Neural cell (in vitro differentiated cells): ENCODE data around the gene LRRC9. TPM values are rescaled to one million over a fixed set of nuclear protein-coding genes. Genes with fewer than 3 reads are reported as not detected.

Experiments
- H2AFZ ChIP-seq: fragments of 200-600, 300-800 bp; sonication (generic), shearing (Covaris generic); 2 replicates; pipeline ENCODE4 v1.6.0; 2014; ENCODE audit warnings: low read depth, mild to moderate bottlenecking, antibody characterized with exemption, low read length, moderate library complexity
- H3F3A ChIP-seq: fragments of 200-600 bp; shearing (Covaris generic); 2 replicates; pipeline ENCODE4 v1.6.1; 2016; ENCODE audit warnings: mild to moderate bottlenecking, moderate library complexity, mixed read lengths, antibody characterized with exemption, low read length; ENCODE audit not compliant: insufficient read depth, poor library complexity, severe bottlenecking
- H3K27ac ChIP-seq: fragments of 200-600, 300-800 bp; sonication (generic), shearing (Covaris generic); 2 replicates; pipeline ENCODE4 v1.5.1; 2014; ENCODE audit warnings: mild to moderate bottlenecking, low read length, moderate library complexity
- H3K27me3 ChIP-seq: fragments of 300-800, 200-600 bp; sonication (generic), shearing (Covaris generic); 2 replicates; pipeline ENCODE4 v1.6.0; 2014; ENCODE audit warnings: mild to moderate bottlenecking, low read depth, low read length, moderate library complexity; ENCODE audit not compliant: insufficient read depth
- H3K36me3 ChIP-seq: fragments of 300-800, 200-600 bp; sonication (generic), shearing (Covaris generic); 2 replicates; pipeline ENCODE4 v1.5.1; 2014; ENCODE audit warnings: mild to moderate bottlenecking, antibody characterized with exemption, low read length, moderate library complexity; ENCODE audit not compliant: insufficient read depth
- H3K4me2 ChIP-seq: fragments of 300-800, 200-600 bp; sonication (generic), shearing (Covaris generic); 2 replicates; pipeline ENCODE4 v1.6.0; 2014; ENCODE audit warnings: mild to moderate bottlenecking, low read length
- H3K4me3 ChIP-seq: fragments of 300-800, 200-600 bp; sonication (generic), shearing (Covaris generic); 2 replicates; pipeline ENCODE4 v1.5.1; 2014; ENCODE audit warnings: mild to moderate bottlenecking, low read length, moderate library complexity
- H3K79me2 ChIP-seq: fragments of 200-600 bp; shearing (Covaris generic); replicated peaks from 2 replicates; pipeline ENCODE4 v1.6.0; 2014; ENCODE audit warnings: mild to moderate bottlenecking, low read length, moderate library complexity; ENCODE audit not compliant: insufficient read depth
- H3K9ac ChIP-seq: fragments of 300-800, 200-600 bp; sonication (generic), shearing (Covaris generic); 2 replicates; pipeline ENCODE4 v1.6.1; 2016; ENCODE audit warnings: mild to moderate bottlenecking, low read length, mixed read lengths
- H3K9me2 ChIP-seq: fragments of 200-600 bp; shearing (Covaris generic); 2 replicates; pipeline ENCODE4 v1.6.1; 2016; ENCODE audit warnings: mild to moderate bottlenecking, low read length, mixed read lengths; ENCODE audit not compliant: insufficient read depth
- H3K9me3 ChIP-seq: fragments of 200-600, 300-800 bp; sonication (generic), shearing (Covaris generic); 2 replicates; pipeline ENCODE4 v1.6.1; 2016; ENCODE audit warnings: mild to moderate bottlenecking, mixed run types, low read length, moderate library complexity, mixed read lengths
- H4K20me1 ChIP-seq: fragments of 200-600 bp; shearing (Covaris generic); 2 replicates; pipeline ENCODE4 v1.6.1; 2016; ENCODE audit warnings: mild to moderate bottlenecking, mixed run types; ENCODE audit not compliant: insufficient read depth
- polyA plus RNA-seq: library from polyadenylated mRNA; depleted of rRNA; stranded (reverse); fragments of >200 nt; gene quantifications from 2 replicates; pipeline ENCODE4 v1.2.3, GENCODE V29; 2014
- TF ChIP-seq, protein P1 (sequence below): IDR thresholded peaks from 2 replicates; pipeline ENCODE4 v1.6.1; 2012; ENCODE audit warnings: borderline replicate concordance

LRRC9 gene
- polyA plus RNA-seq, 1 donor from 2014 or later: 1.3 TPM

DNA sequence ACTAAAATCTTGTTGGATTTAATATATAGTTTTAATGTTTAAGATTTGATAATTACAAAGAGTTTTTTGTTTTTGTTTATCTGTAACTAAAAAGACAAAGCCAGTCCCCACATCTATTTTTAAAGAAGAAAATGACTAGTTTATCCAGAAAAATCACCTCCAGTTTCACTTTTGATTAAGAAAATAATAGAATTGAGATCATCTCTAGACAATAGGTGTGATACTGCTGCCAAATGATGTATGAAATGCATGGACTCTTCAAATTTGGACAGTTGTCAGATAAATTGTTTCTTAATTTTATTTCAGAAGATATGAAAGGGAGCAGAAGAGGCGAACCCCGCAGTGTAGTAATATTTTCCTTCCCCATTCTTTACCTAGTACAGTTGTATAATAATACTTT, 191.8 kb downstream of the LRRC9 start:
- peaks cover 31% of the 10 kb centered on the region for H3K79me2 ChIP-seq
- no peaks in the 10 kb centered on the region for H3F3A ChIP-seq
- H3K36me3 ChIP-seq: peaks cover 5% of the 10 kb centered on the region
- H3K4me2 ChIP-seq: no peak overlapping the region
- H3K27me3 ChIP-seq: no peaks in the 10 kb centered on the region
- H3K9me2 ChIP-seq: no peaks in the 10 kb centered on the region
- H3K9ac ChIP-seq: no peak overlapping the region
- H4K20me1 ChIP-seq: no peaks in the 10 kb centered on the region
- no peak overlapping the region for H3K4me3 ChIP-seq
- TF ChIP-seq, protein P1, sequence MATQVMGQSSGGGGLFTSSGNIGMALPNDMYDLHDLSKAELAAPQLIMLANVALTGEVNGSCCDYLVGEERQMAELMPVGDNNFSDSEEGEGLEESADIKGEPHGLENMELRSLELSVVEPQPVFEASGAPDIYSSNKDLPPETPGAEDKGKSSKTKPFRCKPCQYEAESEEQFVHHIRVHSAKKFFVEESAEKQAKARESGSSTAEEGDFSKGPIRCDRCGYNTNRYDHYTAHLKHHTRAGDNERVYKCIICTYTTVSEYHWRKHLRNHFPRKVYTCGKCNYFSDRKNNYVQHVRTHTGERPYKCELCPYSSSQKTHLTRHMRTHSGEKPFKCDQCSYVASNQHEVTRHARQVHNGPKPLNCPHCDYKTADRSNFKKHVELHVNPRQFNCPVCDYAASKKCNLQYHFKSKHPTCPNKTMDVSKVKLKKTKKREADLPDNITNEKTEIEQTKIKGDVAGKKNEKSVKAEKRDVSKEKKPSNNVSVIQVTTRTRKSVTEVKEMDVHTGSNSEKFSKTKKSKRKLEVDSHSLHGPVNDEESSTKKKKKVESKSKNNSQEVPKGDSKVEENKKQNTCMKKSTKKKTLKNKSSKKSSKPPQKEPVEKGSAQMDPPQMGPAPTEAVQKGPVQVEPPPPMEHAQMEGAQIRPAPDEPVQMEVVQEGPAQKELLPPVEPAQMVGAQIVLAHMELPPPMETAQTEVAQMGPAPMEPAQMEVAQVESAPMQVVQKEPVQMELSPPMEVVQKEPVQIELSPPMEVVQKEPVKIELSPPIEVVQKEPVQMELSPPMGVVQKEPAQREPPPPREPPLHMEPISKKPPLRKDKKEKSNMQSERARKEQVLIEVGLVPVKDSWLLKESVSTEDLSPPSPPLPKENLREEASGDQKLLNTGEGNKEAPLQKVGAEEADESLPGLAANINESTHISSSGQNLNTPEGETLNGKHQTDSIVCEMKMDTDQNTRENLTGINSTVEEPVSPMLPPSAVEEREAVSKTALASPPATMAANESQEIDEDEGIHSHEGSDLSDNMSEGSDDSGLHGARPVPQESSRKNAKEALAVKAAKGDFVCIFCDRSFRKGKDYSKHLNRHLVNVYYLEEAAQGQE: no peak
- H3K27ac ChIP-seq: no peak overlapping the region
- no peaks in the 10 kb centered on the region for H3K9me3 ChIP-seq
- H2AFZ ChIP-seq: no peak overlapping the region

Other genes starting within 250 kb of the LRRC9 start
- 1,138 and 1,179 TPM in 2 replicates for gene RTN1, start 49.4 kb upstream of the LRRC9 start, polyA plus RNA-seq
- 117 TPM in 2 replicates for gene PCNX4, start 171.8 kb downstream of the LRRC9 start, polyA plus RNA-seq
- 86.5 and 89.6 TPM in 2 replicates for gene DHRS7, start 245.3 kb downstream of the LRRC9 start, polyA plus RNA-seq